Panc1 (cell line): ENCODE data around the gene FANCC. TPM values are rescaled to one million over a fixed set of nuclear protein-coding genes. Genes with fewer than 3 reads are reported as not detected.

Experiments used
- ATAC-seq: fragments of 200-7000 bp; cut with Tn5 transposase; 2 replicates; pipeline ENCODE4 v1.9.1; 2020; ENCODE audit warnings: mild to moderate bottlenecking, moderate library complexity
- BruUV-seq: library from RNA; stranded (reverse); fragments of 400-500 nt; replicated peaks from 2 replicates; lab custom pipeline; 2021; lab: Mats Ljungman, UMichigan
- CTCF ChIA-PET: fragments of 300-600 bp; sonication (Branson Sonifier 250); formaldehyde crosslinking; loops from one replicate; lab custom pipeline; 2022; ENCODE audit warnings: antibody characterized with exemption; lab: Charles Lee
- POLR2A ChIA-PET: fragments of 300-600 bp; sonication (Branson Sonifier 250); formaldehyde crosslinking; loops from one replicate; lab custom pipeline; 2022; ENCODE audit warnings: antibody characterized with exemption; lab: Charles Lee
- DNase-seq: peaks from one replicate; pipeline ENCODE4 v3.0.0-alpha.2; 2010; ENCODE audit warnings: low read depth, low spot score
- H3K27ac ChIP-seq: 2 replicates; pipeline ENCODE4 v1.5.1; 2011; ENCODE audit warnings: mild to moderate bottlenecking, low read length, inconsistent platforms
- H3K27me3 ChIP-seq: fragments of 200-500 bp; sonication (Bioruptor generic); 2 replicates; pipeline ENCODE4 v1.6.0; 2014; ENCODE audit warnings: low read length, inconsistent platforms; ENCODE audit not compliant: control insufficient read depth, insufficient read depth
- H3K36me3 ChIP-seq: fragments of 200-500 bp; sonication (Bioruptor generic); 2 replicates; pipeline ENCODE4 v1.5.1; 2014; ENCODE audit warnings: inconsistent platforms, mild to moderate bottlenecking, low read length, moderate library complexity; ENCODE audit not compliant: control insufficient read depth, insufficient read depth
- H3K4me1 ChIP-seq: 2 replicates; pipeline ENCODE4 v1.5.1; 2011; ENCODE audit warnings: inconsistent platforms, mild to moderate bottlenecking, low read length, moderate library complexity; ENCODE audit not compliant: control insufficient read depth, insufficient read depth
- H3K4me3 ChIP-seq, 2 experiments: 2 replicates each; pipeline ENCODE4 v1.5.1; 2011 to 2012; ENCODE audit warnings: low read depth in 2 of 2, low read length in 2 of 2, mild to moderate bottlenecking in 2 of 2, inconsistent platforms in 1 of 2, moderate library complexity in 1 of 2
- H3K9me3 ChIP-seq: fragments of 200-500 bp; sonication (Bioruptor generic); 2 replicates; pipeline ENCODE4 v1.5.1; 2014; ENCODE audit warnings: low read depth, mild to moderate bottlenecking, inconsistent platforms, low read length, moderate library complexity; ENCODE audit not compliant: control insufficient read depth, insufficient read depth
- POLR2AphosphoS5 ChIP-seq: IDR thresholded peaks from 2 replicates; pipeline ENCODE4 v1.6.1; 2012; ENCODE audit warnings: mild to moderate bottlenecking, low read depth, low read length, moderate library complexity
- SIN3A ChIP-seq: IDR thresholded peaks from 2 replicates; pipeline ENCODE4 v1.6.1; 2012; ENCODE audit warnings: low read depth, mild to moderate bottlenecking, low read length, moderate library complexity, borderline replicate concordance; ENCODE audit not compliant: insufficient read depth
- TCF7L2 ChIP-seq: IDR thresholded peaks from 2 replicates; pipeline ENCODE4 v1.6.1; 2011; ENCODE audit warnings: mild to moderate bottlenecking, low read depth, low read length, inconsistent platforms
- in situ Hi-C: cut with HindIII; loops from 2 replicates; pipeline ENCODE4 v1.10.0; 2016; ENCODE audit warnings: low sequenced_read_pairs, low pct_unique_long_range_greater_than_20kb
- intact Hi-C: fragments of 100-400 bp; cut with micrococcal nuclease; formaldehyde crosslinking; loops from one replicate; pipeline ENCODE4 v1.10.0; 2022; ENCODE audit not compliant: unreplicated experiment
- total RNA-seq: library from RNA; stranded (reverse); gene quantifications from one replicate; pipeline ENCODE4 v1.2.1, GENCODE V29; 2021; ENCODE audit not compliant: unreplicated experiment
- TF ChIP-seq, protein P1 (sequence below): fragments of 450-650 bp; IDR thresholded peaks from 2 replicates; pipeline ENCODE4 v1.5.1; 2017; ENCODE audit warnings: mild to moderate bottlenecking
- TF ChIP-seq, protein P2 (sequence below), 2 experiments: IDR thresholded peaks; 2 replicates each; pipeline ENCODE4 v1.6.1; 2011 to 2012; ENCODE audit warnings: low read depth in 2 of 2, control low read depth in 1 of 2, low read length in 1 of 2, mild to moderate bottlenecking in 1 of 2, moderate library complexity in 1 of 2; ENCODE audit not compliant: insufficient read depth in 1 of 2

Gene FANCC
- total RNA-seq, 1 experiment from 2014 or later = 17.8 TPM

DNA sequence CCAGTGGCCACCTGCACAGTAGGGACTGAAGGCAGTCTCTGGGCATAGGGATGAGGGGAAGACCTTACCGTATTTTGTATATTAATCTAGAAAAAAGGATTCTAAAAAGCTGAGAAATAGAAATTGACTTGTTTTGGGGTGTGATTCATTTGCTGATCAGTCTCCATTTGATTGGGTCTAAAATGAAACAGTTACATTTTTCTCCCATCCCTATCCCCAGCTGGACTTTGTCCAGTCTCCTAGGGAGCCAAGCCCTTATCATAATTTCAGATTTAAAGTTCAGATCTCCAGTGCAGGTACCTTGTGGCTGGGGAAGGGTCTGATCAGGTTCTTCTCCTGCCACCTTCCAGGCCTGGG is 240.8 kb downstream of the FANCC start:
- no peaks in the 10 kb centered on the region for H3K27me3 ChIP-seq
- no peak for ATAC-seq
- POLR2A ChIA-PET = no interaction called here
- CTCF ChIA-PET = no interaction called here
- H3K9me3 ChIP-seq = no peaks in the 10 kb centered on the region
- no peak for DNase-seq
- TF ChIP-seq SIN3A (no peak), TCF7L2 (no peak), POLR2AphosphoS5 (no peak)
- TF ChIP-seq, protein P1, sequence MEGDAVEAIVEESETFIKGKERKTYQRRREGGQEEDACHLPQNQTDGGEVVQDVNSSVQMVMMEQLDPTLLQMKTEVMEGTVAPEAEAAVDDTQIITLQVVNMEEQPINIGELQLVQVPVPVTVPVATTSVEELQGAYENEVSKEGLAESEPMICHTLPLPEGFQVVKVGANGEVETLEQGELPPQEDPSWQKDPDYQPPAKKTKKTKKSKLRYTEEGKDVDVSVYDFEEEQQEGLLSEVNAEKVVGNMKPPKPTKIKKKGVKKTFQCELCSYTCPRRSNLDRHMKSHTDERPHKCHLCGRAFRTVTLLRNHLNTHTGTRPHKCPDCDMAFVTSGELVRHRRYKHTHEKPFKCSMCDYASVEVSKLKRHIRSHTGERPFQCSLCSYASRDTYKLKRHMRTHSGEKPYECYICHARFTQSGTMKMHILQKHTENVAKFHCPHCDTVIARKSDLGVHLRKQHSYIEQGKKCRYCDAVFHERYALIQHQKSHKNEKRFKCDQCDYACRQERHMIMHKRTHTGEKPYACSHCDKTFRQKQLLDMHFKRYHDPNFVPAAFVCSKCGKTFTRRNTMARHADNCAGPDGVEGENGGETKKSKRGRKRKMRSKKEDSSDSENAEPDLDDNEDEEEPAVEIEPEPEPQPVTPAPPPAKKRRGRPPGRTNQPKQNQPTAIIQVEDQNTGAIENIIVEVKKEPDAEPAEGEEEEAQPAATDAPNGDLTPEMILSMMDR = no peak
- TF ChIP-seq, protein P2, sequence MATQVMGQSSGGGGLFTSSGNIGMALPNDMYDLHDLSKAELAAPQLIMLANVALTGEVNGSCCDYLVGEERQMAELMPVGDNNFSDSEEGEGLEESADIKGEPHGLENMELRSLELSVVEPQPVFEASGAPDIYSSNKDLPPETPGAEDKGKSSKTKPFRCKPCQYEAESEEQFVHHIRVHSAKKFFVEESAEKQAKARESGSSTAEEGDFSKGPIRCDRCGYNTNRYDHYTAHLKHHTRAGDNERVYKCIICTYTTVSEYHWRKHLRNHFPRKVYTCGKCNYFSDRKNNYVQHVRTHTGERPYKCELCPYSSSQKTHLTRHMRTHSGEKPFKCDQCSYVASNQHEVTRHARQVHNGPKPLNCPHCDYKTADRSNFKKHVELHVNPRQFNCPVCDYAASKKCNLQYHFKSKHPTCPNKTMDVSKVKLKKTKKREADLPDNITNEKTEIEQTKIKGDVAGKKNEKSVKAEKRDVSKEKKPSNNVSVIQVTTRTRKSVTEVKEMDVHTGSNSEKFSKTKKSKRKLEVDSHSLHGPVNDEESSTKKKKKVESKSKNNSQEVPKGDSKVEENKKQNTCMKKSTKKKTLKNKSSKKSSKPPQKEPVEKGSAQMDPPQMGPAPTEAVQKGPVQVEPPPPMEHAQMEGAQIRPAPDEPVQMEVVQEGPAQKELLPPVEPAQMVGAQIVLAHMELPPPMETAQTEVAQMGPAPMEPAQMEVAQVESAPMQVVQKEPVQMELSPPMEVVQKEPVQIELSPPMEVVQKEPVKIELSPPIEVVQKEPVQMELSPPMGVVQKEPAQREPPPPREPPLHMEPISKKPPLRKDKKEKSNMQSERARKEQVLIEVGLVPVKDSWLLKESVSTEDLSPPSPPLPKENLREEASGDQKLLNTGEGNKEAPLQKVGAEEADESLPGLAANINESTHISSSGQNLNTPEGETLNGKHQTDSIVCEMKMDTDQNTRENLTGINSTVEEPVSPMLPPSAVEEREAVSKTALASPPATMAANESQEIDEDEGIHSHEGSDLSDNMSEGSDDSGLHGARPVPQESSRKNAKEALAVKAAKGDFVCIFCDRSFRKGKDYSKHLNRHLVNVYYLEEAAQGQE (IDR thresholded peaks at IDR 0.05; ENCODE audit: insufficient read depth in 1 of 2, low read depth in 2 of 2, low read length in 1 of 2) = no peak
- H3K36me3 ChIP-seq = peaks cover 5% of the 10 kb centered on the region
- in situ Hi-C loops (no loop called here), intact Hi-C loops (no loop called here)
- no peak overlapping the region for H3K4me3 ChIP-seq
- H3K4me1 ChIP-seq = no peaks in the 10 kb centered on the region; the same call in none of the 2 replicates
- no TSS peak for BruUV-seq
- H3K27ac ChIP-seq = no peak overlapping the region

DNA sequence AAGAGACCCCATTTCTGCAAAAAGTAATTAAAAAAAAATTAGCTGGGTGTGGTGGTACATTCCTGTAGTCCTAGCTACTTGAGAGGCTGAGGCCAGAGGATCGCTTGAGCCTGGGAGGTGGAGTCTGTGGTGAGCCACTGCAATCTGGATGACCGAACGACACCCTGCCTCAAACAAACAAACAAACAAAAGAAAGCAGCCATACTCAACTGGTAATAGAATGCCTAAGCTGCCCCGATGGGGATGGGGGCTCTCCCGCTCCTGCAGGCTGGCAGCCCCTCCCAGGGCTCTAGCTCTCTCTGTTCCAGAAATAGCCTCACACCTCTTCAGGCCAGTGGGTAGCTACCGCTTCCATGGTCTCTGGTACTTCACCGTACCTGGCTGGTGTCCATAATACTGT is 241.8 kb downstream of the FANCC start:
- Histone ChIP-seq H3K36me3 (peaks cover 5% of the 10 kb centered on the region), H3K27me3 (no peaks in the 10 kb centered on the region), H3K4me1 (no peaks in the 10 kb centered on the region; the same call in none of the 2 replicates), H3K27ac (no peak overlapping the region), H3K9me3 (no peaks in the 10 kb centered on the region), H3K4me3 (no peak overlapping the region)
- no peak for TF ChIP-seq POLR2AphosphoS5
- TF ChIP-seq TCF7L2 = no peak
- TF ChIP-seq, protein P2 (IDR thresholded peaks at IDR 0.05; ENCODE audit: insufficient read depth in 1 of 2, low read depth in 2 of 2, low read length in 1 of 2) = no peak
- no peak for TF ChIP-seq SIN3A
- TF ChIP-seq, protein P1 = no peak
- intact Hi-C loops = no loop called here
- DNase-seq (no peak), ATAC-seq (no peak)
- POLR2A ChIA-PET = no interaction called here
- no TSS peak for BruUV-seq
- in situ Hi-C loops = no loop called here
- CTCF ChIA-PET = no interaction called here
